CD14-positive monocyte (primary cell): ENCODE data around the gene ITGA11. TPM values are rescaled to one million over a fixed set of nuclear protein-coding genes. Genes with fewer than 3 reads are reported as not detected.

Experiments used
- DNase-seq, 3 donors: peaks; one replicate each; pipeline ENCODE4 v3.0.0-alpha.2; 2011 to 2022
- H2AFZ ChIP-seq: 2 replicates; pipeline ENCODE4 v1.6.0; 2012; ENCODE audit warnings: mild to moderate bottlenecking, low read depth, low read length, inconsistent platforms; ENCODE audit not compliant: insufficient read depth, poor library complexity, severe bottlenecking
- H3K27ac ChIP-seq, 2 donors: 1 replicate in 1 of 2; 2 replicates in 1 of 2; pipeline ENCODE4 v1.5.1; 2012 to 2013; ENCODE audit warnings: low read length in 2 of 2, control low read depth in 1 of 2, inconsistent platforms in 1 of 2, low read depth in 1 of 2, mild to moderate bottlenecking in 1 of 2
- H3K27me3 ChIP-seq, 2 donors: one replicate each; pipeline versions ENCODE4 v1.6.0 to v1.6.1; 2011 to 2013; ENCODE audit warnings: low read length in 2 of 2; ENCODE audit not compliant: control insufficient read depth in 2 of 2, insufficient read depth in 2 of 2
- H3K36me3 ChIP-seq, 2 donors: replicated peaks in 1 of 2; 1 replicate in 1 of 2; 2 replicates in 1 of 2; pipeline versions ENCODE4 v1.5.1 to v1.6.1; 2012 to 2013; ENCODE audit warnings: low read length in 2 of 2, control low read depth in 1 of 2, inconsistent platforms in 1 of 2, mild to moderate bottlenecking in 1 of 2; ENCODE audit not compliant: insufficient read depth in 2 of 2, control insufficient read depth in 1 of 2
- H3K4me1 ChIP-seq, 2 donors: 1 replicate in 1 of 2; 2 replicates in 1 of 2; pipeline versions ENCODE4 v1.5.1 to v1.6.1; 2012 to 2013; ENCODE audit warnings: low read length in 2 of 2, control low read depth in 1 of 2, inconsistent platforms in 1 of 2, mild to moderate bottlenecking in 1 of 2, moderate library complexity in 1 of 2; ENCODE audit not compliant: insufficient read depth in 2 of 2, control insufficient read depth in 1 of 2
- H3K4me2 ChIP-seq: replicated peaks from 2 replicates; pipeline ENCODE3; 2012; ENCODE audit warnings: low read length, moderate library complexity, mild to moderate bottlenecking; ENCODE audit not compliant: poor library complexity, severe bottlenecking; ENCODE audit errors: extremely low read depth
- H3K4me3 ChIP-seq, 3 experiments: fragments of 200-600 bp in 1 of 3; sonication (generic) in 1 of 3; replicated peaks in 1 of 3; 1 replicate in 2 of 3; 2 replicates in 1 of 3; pipeline ENCODE4 v1.5.1; 2011 to 2013; ENCODE audit warnings: low read length in 3 of 3, mild to moderate bottlenecking in 3 of 3, control low read depth in 2 of 3, low read depth in 2 of 3, inconsistent platforms in 1 of 3, moderate library complexity in 1 of 3
- H3K79me2 ChIP-seq: 2 replicates; pipeline ENCODE4 v1.6.0; 2012; ENCODE audit warnings: mild to moderate bottlenecking, control low read depth, inconsistent platforms, low read length, moderate library complexity; ENCODE audit not compliant: insufficient read depth
- H3K9ac ChIP-seq: 2 replicates; pipeline ENCODE4 v1.6.0; 2017; ENCODE audit warnings: low read length, mild to moderate bottlenecking; ENCODE audit not compliant: insufficient read depth, poor library complexity, severe bottlenecking
- H3K9me3 ChIP-seq, 2 donors: replicated peaks in 1 of 2; 1 replicate in 1 of 2; 2 replicates in 1 of 2; pipeline versions ENCODE4 v1.5.1 to v1.6.1; 2012 to 2013; ENCODE audit warnings: low read length in 2 of 2, control low read depth in 1 of 2; ENCODE audit not compliant: control insufficient read depth in 1 of 2, insufficient read depth in 1 of 2
- H4K20me1 ChIP-seq: 2 replicates; pipeline ENCODE4 v1.6.0; 2012; ENCODE audit warnings: mild to moderate bottlenecking, low read length, control low read depth, moderate library complexity; ENCODE audit not compliant: insufficient read depth
- H3K27ac Mint-ChIP-seq, 7 donors: one replicate each; pipeline ENCODE4 v1.8.0; 2020; ENCODE audit warnings: mild to moderate bottlenecking in 7 of 7, mixed read lengths in 7 of 7, moderate library complexity in 6 of 7, inconsistent platforms in 2 of 7
- H3K27me3 Mint-ChIP-seq, 3 donors: one replicate each; pipeline ENCODE4 v1.8.0; 2021 to 2022; ENCODE audit warnings: low read depth in 3 of 3, mild to moderate bottlenecking in 3 of 3, mixed read lengths in 3 of 3, moderate library complexity in 3 of 3, inconsistent platforms in 1 of 3
- H3K36me3 Mint-ChIP-seq, 2 donors: one replicate each; pipeline ENCODE4 v1.8.0; 2020; ENCODE audit warnings: mixed read lengths in 2 of 2, inconsistent platforms in 1 of 2, mild to moderate bottlenecking in 1 of 2
- H3K4me1 Mint-ChIP-seq: one replicate; pipeline ENCODE4 v1.8.0; 2020; ENCODE audit warnings: mild to moderate bottlenecking, mixed read lengths
- H3K4me3 Mint-ChIP-seq, 2 donors: one replicate each; pipeline ENCODE4 v1.8.0; 2020; ENCODE audit warnings: mild to moderate bottlenecking in 2 of 2, mixed read lengths in 2 of 2, moderate library complexity in 1 of 2
- H3K9me3 Mint-ChIP-seq, 7 donors: one replicate each; pipeline ENCODE4 v1.8.0; 2020 to 2022; ENCODE audit warnings: mixed read lengths in 7 of 7, mild to moderate bottlenecking in 6 of 7, moderate library complexity in 6 of 7, inconsistent platforms in 2 of 7
- WGBS: methylation state at CpG from one replicate; pipeline ENCODE4 v1.1.5; 2013; ENCODE audit warnings: missing lambda C conversion rate; ENCODE audit not compliant: insufficient coverage; 5-methylcytosine and 5-hydroxymethylcytosine counted together
- intact Hi-C, 2 donors: fragments of 100-400 bp; cut with micrococcal nuclease; formaldehyde crosslinking; loops; one replicate each; pipeline versions ENCODE4 v1.15.0 to v1.15.1; 2023
- polyA plus RNA-seq, 3 donors: library from polyadenylated mRNA; depleted of rRNA in 1 of 3; unstranded in 2 of 3; stranded (reverse) in 1 of 3; fragments of 300-500 nt in 2 of 3; fragments of >200 nt in 1 of 3; fragmentation: Illumina TruSeq in 2 of 3; gene quantifications; 1 replicate in 2 of 3; 2 replicates in 1 of 3; pipeline ENCODE4 v1.2.3, GENCODE V29; 2012 to 2021
- TF ChIP-seq, protein P1 (sequence below): fragments of 200-600 bp; IDR thresholded peaks from one replicate; pipeline ENCODE4 v1.8.0; 2022; ENCODE audit warnings: antibody characterized with exemption, mild to moderate bottlenecking

The ITGA11 gene
- polyA plus RNA-seq, 3 donors: under 0.01 to 0.01 TPM; not detected in 1

DNA sequence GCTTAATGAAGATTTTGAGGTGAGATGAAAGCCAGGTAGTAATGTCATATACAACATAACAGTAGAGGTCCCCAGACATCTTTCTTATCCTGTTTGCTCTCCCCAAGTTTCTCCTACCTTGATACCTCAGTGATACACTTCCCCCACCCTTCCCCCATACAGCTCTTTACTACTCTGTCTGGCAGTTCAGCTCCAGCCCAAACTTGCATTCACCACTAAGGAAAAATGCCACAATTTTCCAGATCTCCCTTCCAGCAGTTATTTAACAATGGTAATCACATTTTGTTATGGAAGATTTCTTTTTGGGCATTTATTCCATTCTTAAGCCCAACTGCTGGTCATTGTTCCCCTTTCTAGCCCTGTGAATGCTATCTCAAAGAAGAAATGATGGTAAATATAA, 34.9 kb upstream of the ITGA11 start:
- H3K4me1 ChIP-seq: no peaks in the 10 kb centered on the region
- H3K79me2 ChIP-seq: no peaks in the 10 kb centered on the region
- H3K9ac ChIP-seq: no peak overlapping the region
- TF ChIP-seq, protein P1, sequence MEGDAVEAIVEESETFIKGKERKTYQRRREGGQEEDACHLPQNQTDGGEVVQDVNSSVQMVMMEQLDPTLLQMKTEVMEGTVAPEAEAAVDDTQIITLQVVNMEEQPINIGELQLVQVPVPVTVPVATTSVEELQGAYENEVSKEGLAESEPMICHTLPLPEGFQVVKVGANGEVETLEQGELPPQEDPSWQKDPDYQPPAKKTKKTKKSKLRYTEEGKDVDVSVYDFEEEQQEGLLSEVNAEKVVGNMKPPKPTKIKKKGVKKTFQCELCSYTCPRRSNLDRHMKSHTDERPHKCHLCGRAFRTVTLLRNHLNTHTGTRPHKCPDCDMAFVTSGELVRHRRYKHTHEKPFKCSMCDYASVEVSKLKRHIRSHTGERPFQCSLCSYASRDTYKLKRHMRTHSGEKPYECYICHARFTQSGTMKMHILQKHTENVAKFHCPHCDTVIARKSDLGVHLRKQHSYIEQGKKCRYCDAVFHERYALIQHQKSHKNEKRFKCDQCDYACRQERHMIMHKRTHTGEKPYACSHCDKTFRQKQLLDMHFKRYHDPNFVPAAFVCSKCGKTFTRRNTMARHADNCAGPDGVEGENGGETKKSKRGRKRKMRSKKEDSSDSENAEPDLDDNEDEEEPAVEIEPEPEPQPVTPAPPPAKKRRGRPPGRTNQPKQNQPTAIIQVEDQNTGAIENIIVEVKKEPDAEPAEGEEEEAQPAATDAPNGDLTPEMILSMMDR: no peak
- Mint-ChIP-seq H3K36me3 (no peaks in the 10 kb centered on the region), H3K27me3 (peaks cover 0 to 12% (median 3%) of the 10 kb centered on the region in 3 donors), H3K4me3 (no peak overlapping the region), H3K9me3 (peaks cover 0 to 2% (median 0%) of the 10 kb centered on the region in 7 donors), H3K4me1 (no peaks in the 10 kb centered on the region), H3K27ac (no peak overlapping the region)
- H3K9me3 ChIP-seq: no peaks in the 10 kb centered on the region
- no peaks in the 10 kb centered on the region for H4K20me1 ChIP-seq
- no peak overlapping the region for H3K4me3 ChIP-seq
- no peak overlapping the region for H2AFZ ChIP-seq
- DNase-seq: no peak
- H3K36me3 ChIP-seq: no peaks in the 10 kb centered on the region
- H3K4me2 ChIP-seq: no peak overlapping the region
- no peak overlapping the region for H3K27ac ChIP-seq
- intact Hi-C loops: no loop called here
- H3K27me3 ChIP-seq: no peaks in the 10 kb centered on the region

DNA sequence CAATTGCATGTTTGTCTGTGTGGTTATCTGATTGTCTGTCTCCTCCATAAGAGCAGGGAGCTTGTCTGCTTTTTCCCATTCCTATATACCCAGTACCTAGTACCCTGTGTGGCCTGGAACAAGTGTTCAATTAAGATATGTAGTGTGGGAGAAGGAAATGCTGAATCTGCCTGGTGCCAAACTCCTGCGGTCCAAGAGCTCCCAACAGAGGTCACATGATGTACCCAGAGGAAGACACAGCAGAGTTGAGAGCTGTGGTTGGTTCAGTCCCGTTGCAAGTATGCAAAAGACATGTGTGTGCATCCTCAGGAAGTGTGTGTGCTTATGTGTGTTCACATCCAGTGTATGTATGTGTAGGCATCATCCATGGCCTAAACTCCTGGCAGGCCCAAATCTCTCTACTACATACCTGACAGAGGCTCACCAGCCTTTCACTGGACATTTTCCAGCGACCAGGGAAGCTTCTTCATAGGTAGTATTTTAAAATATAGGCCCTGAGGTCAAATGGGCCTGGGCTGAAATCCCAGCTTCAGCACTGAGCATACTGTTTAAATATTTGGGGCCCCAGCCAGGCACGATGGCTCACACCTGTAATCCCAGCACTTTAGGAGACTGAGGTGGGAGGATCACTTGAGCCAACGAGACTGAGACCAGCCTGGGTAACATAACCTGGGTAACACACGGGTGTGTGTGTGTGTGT, 34.0 kb upstream of the ITGA11 start:
- TF ChIP-seq, protein P1: no peak
- H3K9me3 Mint-ChIP-seq: peaks cover 0 to 2% (median 0%) of the 10 kb centered on the region in 7 donors
- Histone ChIP-seq H2AFZ (no peak overlapping the region), H3K27me3 (no peaks in the 10 kb centered on the region), H3K4me3 (no peak overlapping the region), H3K4me2 (no peak overlapping the region), H3K27ac (no peak overlapping the region), H4K20me1 (no peaks in the 10 kb centered on the region), H3K9me3 (no peaks in the 10 kb centered on the region), H3K9ac (no peak overlapping the region), H3K36me3 (no peaks in the 10 kb centered on the region), H3K4me1 (no peaks in the 10 kb centered on the region), H3K79me2 (no peaks in the 10 kb centered on the region)
- no peaks in the 10 kb centered on the region for H3K4me1 Mint-ChIP-seq
- intact Hi-C loops: no loop called here
- peaks cover 0 to 14% (median 3%) of the 10 kb centered on the region in 3 donors for H3K27me3 Mint-ChIP-seq
- H3K4me3 Mint-ChIP-seq: no peak overlapping the region
- H3K36me3 Mint-ChIP-seq: no peaks in the 10 kb centered on the region
- H3K27ac Mint-ChIP-seq: no peak overlapping the region
- WGBS: 83% methylated on average over 3 of the region's 6 CpGs
- DNase-seq: no peak
